ENCODE results near the gene CTPS1.

CTPS1 gene

DNA sequence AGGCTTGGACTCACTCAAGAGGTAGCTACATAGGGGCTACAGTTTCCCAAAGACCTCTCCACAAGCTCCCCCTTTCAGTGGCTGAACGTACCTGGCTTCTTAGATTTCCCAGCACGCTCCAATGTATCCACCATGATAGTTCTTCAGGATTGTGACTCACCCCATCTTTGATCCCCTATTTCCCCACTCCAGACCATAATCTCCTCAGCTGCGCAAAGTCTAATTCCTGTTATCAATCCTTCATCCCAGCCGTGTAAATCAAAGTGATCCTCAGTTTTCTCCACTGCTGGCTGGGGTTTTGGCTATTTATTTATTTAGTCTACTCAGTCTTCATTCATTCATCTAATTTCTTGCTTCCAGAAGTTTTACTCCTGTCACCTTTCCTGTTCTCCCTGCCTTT, 13.1 kb upstream of the CTPS1 start:
- no peak for DNase-seq (ENCODE audit: extremely low read depth, low read depth)

GRCh38 chr1:40969445-40969844, 10.1 kb upstream of the CTPS1 start:
- no peak for DNase-seq (ENCODE audit: extremely low read depth, low read depth)
- TF ChIP-seq CTCF (IDR thresholded peaks at IDR 0.05; ENCODE audit: low read depth, low read length): no peak

More for the DNA sequence above, 13.1 kb upstream of the CTPS1 start:
- no peak for TF ChIP-seq CTCF (IDR thresholded peaks at IDR 0.05; ENCODE audit: low read depth, low read length)

DNA sequence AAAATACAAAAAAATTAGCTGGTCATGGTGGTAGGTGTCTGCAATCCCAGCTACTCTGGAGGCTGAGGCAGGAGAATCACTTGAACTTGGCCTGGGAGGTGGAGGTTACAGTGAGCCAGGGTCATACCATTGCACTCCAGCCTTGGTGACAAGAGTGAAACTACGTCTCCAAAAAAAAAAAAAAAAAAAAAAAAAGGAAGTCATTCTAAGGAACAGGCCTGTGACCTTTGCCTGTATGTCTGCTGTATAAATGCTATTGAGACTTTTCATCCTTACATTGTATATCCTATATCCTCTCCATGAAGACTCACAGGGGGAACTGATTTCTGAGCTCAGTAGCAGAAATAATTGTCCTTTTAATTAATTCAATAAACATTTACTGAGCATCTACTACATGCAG, 7.5 kb upstream of the CTPS1 start:
- no peak for DNase-seq (ENCODE audit: extremely low read depth, low read depth)
- TF ChIP-seq CTCF (IDR thresholded peaks at IDR 0.05; ENCODE audit: low read depth, low read length): no peak

DNA sequence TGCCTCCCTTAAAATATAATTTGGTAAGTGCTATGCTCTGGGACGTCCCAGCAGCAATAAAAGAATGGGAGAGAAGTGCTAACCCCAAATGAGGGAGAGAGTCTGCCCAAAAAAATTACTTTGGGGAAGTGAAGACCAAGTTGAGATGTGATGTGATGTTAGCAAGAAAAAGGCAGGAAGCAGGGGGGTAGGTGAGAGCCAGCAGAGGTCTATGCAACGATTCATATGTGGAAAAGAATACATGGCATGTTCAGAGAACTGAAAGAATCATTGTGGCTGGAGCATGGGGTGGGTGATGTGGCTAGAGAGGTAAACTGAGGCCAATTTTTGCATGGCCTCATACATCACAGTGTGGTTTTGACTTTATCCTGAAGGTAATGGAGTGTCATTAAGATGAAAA, 5.6 kb upstream of the CTPS1 start:
- no peak for TF ChIP-seq CTCF (IDR thresholded peaks at IDR 0.05; ENCODE audit: low read depth, low read length)
- no peak for DNase-seq (ENCODE audit: extremely low read depth, low read depth)

- TF ChIP-seq CTCF (IDR thresholded peaks at IDR 0.05; ENCODE audit: low read depth, low read length): no peak
- no peak for DNase-seq (ENCODE audit: extremely low read depth, low read depth)
These were observed 4.6 kb upstream of the CTPS1 start for GRCh38 chr1:40974945-40975344.

GRCh38 chr1:40976952-40977690, 2.4 kb upstream of the CTPS1 start:
- no peak for DNase-seq (ENCODE audit: extremely low read depth, low read depth)

More at GRCh38 chr1:40976952-40977690, 2.4 kb upstream of the CTPS1 start:
- no peak for TF ChIP-seq CTCF (IDR thresholded peaks at IDR 0.05; ENCODE audit: low read depth, low read length)
